PFSK-1 (cell line): ENCODE results near the gene ZNF804B.

Experiments
- POLR2AphosphoS5 ChIP-seq: IDR thresholded peaks from 2 replicates; pipeline ENCODE4 v1.6.1; 2012; ENCODE audit warnings: low read depth, mild to moderate bottlenecking, control low read depth, low read length, moderate library complexity
- SIN3A ChIP-seq: IDR thresholded peaks from 2 replicates; pipeline ENCODE4 v1.6.1; 2012; ENCODE audit warnings: mild to moderate bottlenecking, low read length, moderate library complexity, borderline replicate concordance; ENCODE audit not compliant: insufficient read depth

DNA sequence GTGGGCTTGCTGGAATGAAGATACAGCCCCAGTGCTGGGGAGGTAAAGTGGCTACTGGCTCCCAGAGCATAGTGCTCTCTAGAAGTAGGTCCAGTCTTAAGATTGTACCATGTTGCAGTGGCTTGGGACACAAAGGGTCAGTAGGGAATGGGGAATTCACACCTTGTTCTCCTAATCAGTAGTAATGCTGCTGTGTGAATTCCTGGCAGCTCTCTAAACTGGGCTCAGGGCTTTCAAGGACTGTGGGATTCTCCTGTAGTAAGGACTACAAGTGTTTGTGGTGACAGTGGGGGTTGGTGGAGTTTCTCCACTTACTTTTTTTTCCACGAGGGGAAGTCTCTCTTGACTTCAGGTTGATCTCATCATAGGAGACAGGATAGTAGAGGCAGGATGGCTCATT is 262.2 kb downstream of the ZNF804B start:
- TF ChIP-seq POLR2AphosphoS5: no peak
- TF ChIP-seq SIN3A: no peak
